Body of pancreas (tissue), 4 donors: ENCODE results near the gene C4orf50.

ENCODE experiments used
- CTCF ChIP-seq, 7 experiments: fragments of 450-650 bp in 4 of 7; fragments of 200-600 bp in 3 of 7; sonication (generic) in 3 of 7; IDR thresholded peaks; one replicate each; pipeline ENCODE4 v1.5.1; 2016 to 2019; ENCODE audit warnings: antibody characterized with exemption in 7 of 7
- POLR2A ChIP-seq, 3 donors: fragments of 450-650 bp; IDR thresholded peaks; one replicate each; pipeline ENCODE4 v1.6.1; 2016; ENCODE audit warnings: antibody characterized with exemption in 3 of 3, mild to moderate bottlenecking in 2 of 3

GRCh38 chr4:5917672-5918071, 100.6 kb downstream of the C4orf50 start:
- no peak for TF ChIP-seq POLR2A (IDR thresholded peaks at IDR 0.05)
- TF ChIP-seq CTCF (IDR thresholded peaks at IDR 0.05), result no peak
